ENCODE data around the gene LINGO3. TPM values are rescaled to one million over a fixed set of nuclear protein-coding genes. Genes with fewer than 3 reads are reported as not detected.

The LINGO3 gene
- total and polyA plus RNA-seq, 2 donors (not counting 3 experiments of a cell fraction or from before 2014, with no cell fraction given), result not detected

DNA sequence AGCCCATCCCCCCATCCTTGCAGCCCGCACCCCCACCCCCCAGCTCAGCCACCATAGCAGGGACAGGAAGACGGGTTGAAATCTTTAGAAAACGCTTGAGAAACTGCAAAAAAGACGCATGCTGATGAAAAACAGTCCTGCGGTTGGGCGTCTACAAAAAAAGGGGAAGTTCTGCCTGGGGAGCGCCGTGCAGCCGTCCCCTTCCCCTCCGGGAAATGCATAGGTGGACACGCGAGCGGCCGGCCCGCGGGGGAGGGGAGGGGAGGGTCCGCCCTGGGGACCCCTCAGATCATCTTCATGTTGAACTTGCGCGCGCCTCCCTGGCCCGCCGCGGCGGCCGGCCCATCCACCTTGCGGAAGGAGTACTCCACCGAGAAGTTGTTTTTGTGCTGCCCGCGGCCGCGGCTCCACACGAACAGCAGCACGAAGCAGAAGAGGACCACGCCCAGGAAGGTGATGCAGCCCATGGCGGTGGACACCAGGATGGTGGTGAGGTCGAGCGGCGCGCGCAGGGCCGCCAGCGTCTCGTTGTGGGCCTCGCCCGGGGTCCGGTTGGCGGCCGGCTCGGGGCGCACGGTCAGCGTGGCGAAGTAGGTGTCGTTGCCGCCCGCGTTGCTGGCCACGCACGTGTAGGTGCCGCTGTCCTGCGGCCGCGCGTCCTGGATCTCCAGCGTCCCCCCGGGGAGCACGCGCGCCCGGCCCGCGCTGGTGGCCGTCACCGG, 18.1 kb downstream of the LINGO3 start:
- DNase-seq (ENCODE audit: low read depth, low spot score) (no peak), FAIRE-seq (peak; percentile 66)
- Histone ChIP-seq H3K4me2 (ENCODE audit: insufficient read depth, low read length) (peak overlapping the region; percentile 21), H3K9me1 (replicated peaks; ENCODE audit: control insufficient read depth, extremely low read depth, insufficient read depth, low read length) (no peaks in the 10 kb centered on the region), H3K9ac (replicated peaks; ENCODE audit: extremely low read depth, insufficient read depth, low read length) (no peak overlapping the region), H3K4me3 (replicated peaks in 1 of 3; ENCODE audit: insufficient read depth in 1 of 3, low read depth in 1 of 3, low read length in 3 of 3) (no peak overlapping the region), H3K4me1 (ENCODE audit: control insufficient read depth, extremely low read depth, insufficient read depth, low read length) (peaks cover 5% of the 10 kb centered on the region), H2AFZ (ENCODE audit: low read depth, low read length) (peak overlapping the region; percentile 22), H4K20me1 (replicated peaks; ENCODE audit: control insufficient read depth, extremely low read depth, insufficient read depth, low read length) (no peaks in the 10 kb centered on the region), H3K27ac (ENCODE audit: insufficient read depth, low read depth, low read length) (no peak overlapping the region), H3K36me3 (ENCODE audit: control insufficient read depth in 2 of 2, extremely low read depth in 1 of 2, insufficient read depth in 2 of 2, low read length in 2 of 2) (no peaks in the 10 kb centered on the region), H3K9me3 (replicated peaks; ENCODE audit: control insufficient read depth, insufficient read depth, low read length) (no peaks in the 10 kb centered on the region), H3K27me3 (ENCODE audit: control insufficient read depth in 2 of 2, insufficient read depth in 2 of 2, low read length in 2 of 2) (peaks cover 43 to 48% of the 10 kb centered on the region in 2 experiments), H3K79me2 (ENCODE audit: control insufficient read depth, insufficient read depth, low read length) (no peaks in the 10 kb centered on the region)
- dilution Hi-C loops (cut with MboI; ENCODE audit: extremely low pct_ligation_motif_present, low sequenced_read_pairs) (no loop called here), intact Hi-C loops (cut with micrococcal nuclease) (loop anchor here (5.0 kb wide), 1 partner anchor 37 kb away; the partner anchor contains the start of genes LSM7 and SPPL2B)
- CTCF ChIA-PET, result interaction anchor here (1.2 to 1.7 kb wide), 2 partner anchors 15 to 26 kb away, joined by 5 to 6 read pairs; no protein-coding TSS in a partner anchor
- no TSS peak for BruUV-seq (replicated peaks)
- TF ChIP-seq EZH2 (IDR thresholded peaks at IDR 0.05; ENCODE audit: borderline replicate concordance, low read depth, low read length, severe bottlenecking) (peak; percentile 33), MAX (IDR thresholded peaks at IDR 0.05; ENCODE audit: insufficient read depth, insufficient read length) (no peak)
- POLR2A ChIA-PET, result no interaction called here

- Histone ChIP-seq H4K20me1 (replicated peaks; ENCODE audit: control insufficient read depth, extremely low read depth, insufficient read depth, low read length) (no peaks in the 10 kb centered on the region), H3K4me1 (ENCODE audit: control insufficient read depth, extremely low read depth, insufficient read depth, low read length) (peaks cover 5% of the 10 kb centered on the region), H3K9me1 (replicated peaks; ENCODE audit: control insufficient read depth, extremely low read depth, insufficient read depth, low read length) (no peaks in the 10 kb centered on the region), H3K4me3 (replicated peaks in 1 of 3; ENCODE audit: insufficient read depth in 1 of 3, low read depth in 1 of 3, low read length in 3 of 3) (no peak overlapping the region), H3K27me3 (ENCODE audit: control insufficient read depth in 2 of 2, insufficient read depth in 2 of 2, low read length in 2 of 2) (peaks cover 39 to 42% of the 10 kb centered on the region in 2 experiments), H3K9me3 (replicated peaks; ENCODE audit: control insufficient read depth, insufficient read depth, low read length) (no peaks in the 10 kb centered on the region), H2AFZ (ENCODE audit: low read depth, low read length) (no peak overlapping the region), H3K36me3 (ENCODE audit: control insufficient read depth in 2 of 2, extremely low read depth in 1 of 2, insufficient read depth in 2 of 2, low read length in 2 of 2) (no peaks in the 10 kb centered on the region), H3K27ac (ENCODE audit: insufficient read depth, low read depth, low read length) (no peak overlapping the region), H3K4me2 (ENCODE audit: insufficient read depth, low read length) (no peak overlapping the region), H3K79me2 (ENCODE audit: control insufficient read depth, insufficient read depth, low read length) (no peaks in the 10 kb centered on the region), H3K9ac (replicated peaks; ENCODE audit: extremely low read depth, insufficient read depth, low read length) (no peak overlapping the region)
- DNase-seq (ENCODE audit: low read depth, low spot score), result no peak
- TF ChIP-seq FOS (IDR thresholded peaks at IDR 0.05; ENCODE audit: borderline replicate concordance, insufficient read depth, low read length), result no peak
- no peak for TF ChIP-seq POLR2AphosphoS5 (IDR thresholded peaks at IDR 0.05; ENCODE audit: insufficient read depth, low read depth, low read length)
- TF ChIP-seq JUN (IDR thresholded peaks at IDR 0.05; ENCODE audit: borderline replicate concordance, insufficient read depth, insufficient read length, low read depth), result no peak
- no peak for TF ChIP-seq EZH2 (IDR thresholded peaks at IDR 0.05; ENCODE audit: borderline replicate concordance, low read depth, low read length, severe bottlenecking)
- TF ChIP-seq GATA2 (IDR thresholded peaks at IDR 0.05; ENCODE audit: insufficient read depth, insufficient read length, low read depth, low read length), result no peak
- no peak for TF ChIP-seq MAX (IDR thresholded peaks at IDR 0.05; ENCODE audit: insufficient read depth, insufficient read length)
- TF ChIP-seq MYC (IDR thresholded peaks at IDR 0.05; ENCODE audit: low read depth, low read length), result no peak
- TF ChIP-seq POLR2A (IDR thresholded peaks at IDR 0.05; ENCODE audit: low read depth, low read length), result no peak
- TF ChIP-seq, protein P1, sequence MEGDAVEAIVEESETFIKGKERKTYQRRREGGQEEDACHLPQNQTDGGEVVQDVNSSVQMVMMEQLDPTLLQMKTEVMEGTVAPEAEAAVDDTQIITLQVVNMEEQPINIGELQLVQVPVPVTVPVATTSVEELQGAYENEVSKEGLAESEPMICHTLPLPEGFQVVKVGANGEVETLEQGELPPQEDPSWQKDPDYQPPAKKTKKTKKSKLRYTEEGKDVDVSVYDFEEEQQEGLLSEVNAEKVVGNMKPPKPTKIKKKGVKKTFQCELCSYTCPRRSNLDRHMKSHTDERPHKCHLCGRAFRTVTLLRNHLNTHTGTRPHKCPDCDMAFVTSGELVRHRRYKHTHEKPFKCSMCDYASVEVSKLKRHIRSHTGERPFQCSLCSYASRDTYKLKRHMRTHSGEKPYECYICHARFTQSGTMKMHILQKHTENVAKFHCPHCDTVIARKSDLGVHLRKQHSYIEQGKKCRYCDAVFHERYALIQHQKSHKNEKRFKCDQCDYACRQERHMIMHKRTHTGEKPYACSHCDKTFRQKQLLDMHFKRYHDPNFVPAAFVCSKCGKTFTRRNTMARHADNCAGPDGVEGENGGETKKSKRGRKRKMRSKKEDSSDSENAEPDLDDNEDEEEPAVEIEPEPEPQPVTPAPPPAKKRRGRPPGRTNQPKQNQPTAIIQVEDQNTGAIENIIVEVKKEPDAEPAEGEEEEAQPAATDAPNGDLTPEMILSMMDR (IDR thresholded peaks at IDR 0.05; ENCODE audit: extremely low read depth in 1 of 2, insufficient read depth in 1 of 2, low read depth in 1 of 2, low read length in 2 of 2), result no peak
- dilution Hi-C loops (cut with MboI; ENCODE audit: extremely low pct_ligation_motif_present, low sequenced_read_pairs) (no loop called here), intact Hi-C loops (cut with micrococcal nuclease) (loop anchor here (5.0 kb wide), 1 partner anchor 38 kb away; the partner anchor contains the start of genes LSM7 and SPPL2B)
- POLR2A ChIA-PET, result no interaction called here
- BruUV-seq (replicated peaks), result no TSS peak
- CTCF ChIA-PET, result interaction anchor here (1.2 to 2.9 kb wide), 3 partner anchors 14 to 28 kb away, joined by 5 to 14 read pairs (median 6); no protein-coding TSS in a partner anchor
- no peak for FAIRE-seq
These were observed 18.9 kb downstream of the LINGO3 start for GRCh38 chr19:2288818-2289713.

Data from endothelial cell of umbilical vein (primary cell).